Measurements from ENCODE around the gene SOX13.

The SOX13 gene

GRCh38 chr1:204051258-204051657 is 21.7 kb upstream of the SOX13 start:
- no peaks in the 10 kb centered on the region for H3K36me3 ChIP-seq (ENCODE audit: insufficient read depth, low read length)
- H3K9ac ChIP-seq (ENCODE audit: insufficient read length) = no peak overlapping the region
- no peak for DNase-seq (ENCODE audit: low read depth, low spot score)
- H3K9me3 ChIP-seq (ENCODE audit: low read depth, low read length) = no peaks in the 10 kb centered on the region
- TF ChIP-seq POLR2AphosphoS5 (IDR thresholded peaks at IDR 0.05; ENCODE audit: borderline replicate concordance, low read depth, low read length) = no peak
- no peak for TF ChIP-seq FOXP2 (optimal IDR thresholded peaks at IDR 0.05; ENCODE audit: control extremely low read depth, extremely low read length, insufficient read depth)
- TF ChIP-seq EZH2 (IDR thresholded peaks at IDR 0.05) = no peak
- H3K27ac ChIP-seq = no peak overlapping the region
- no peak overlapping the region for H3K4me3 ChIP-seq

DNA sequence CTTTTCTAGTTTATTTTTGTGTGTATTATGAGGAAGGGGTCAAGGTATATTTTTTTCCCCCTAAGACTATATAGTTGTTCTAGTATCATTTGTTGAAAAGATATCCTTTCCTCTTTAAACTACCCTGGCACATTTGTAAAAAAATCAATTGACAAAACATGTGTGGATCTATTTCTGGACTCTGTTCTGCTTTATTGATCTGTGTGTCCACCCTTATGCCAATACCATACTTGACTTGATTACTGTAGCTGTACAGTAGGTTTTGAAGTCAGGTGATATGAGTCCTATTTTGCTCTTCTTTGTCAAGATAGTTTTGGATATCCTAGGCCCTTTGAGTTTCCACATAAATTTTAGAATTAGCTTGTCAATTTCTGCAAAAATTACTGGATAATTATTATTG is 21.2 kb upstream of the SOX13 start:
- TF ChIP-seq EZH2 (IDR thresholded peaks at IDR 0.05) (no peak), POLR2AphosphoS5 (IDR thresholded peaks at IDR 0.05; ENCODE audit: borderline replicate concordance, low read depth, low read length) (no peak), FOXP2 (optimal IDR thresholded peaks at IDR 0.05; ENCODE audit: control extremely low read depth, extremely low read length, insufficient read depth) (no peak)
- Histone ChIP-seq H3K4me3 (no peak overlapping the region), H3K36me3 (ENCODE audit: insufficient read depth, low read length) (no peaks in the 10 kb centered on the region), H3K9me3 (ENCODE audit: low read depth, low read length) (no peaks in the 10 kb centered on the region), H3K27ac (no peak overlapping the region), H3K9ac (ENCODE audit: insufficient read length) (no peak overlapping the region)
- no peak for DNase-seq (ENCODE audit: low read depth, low spot score)

DNA sequence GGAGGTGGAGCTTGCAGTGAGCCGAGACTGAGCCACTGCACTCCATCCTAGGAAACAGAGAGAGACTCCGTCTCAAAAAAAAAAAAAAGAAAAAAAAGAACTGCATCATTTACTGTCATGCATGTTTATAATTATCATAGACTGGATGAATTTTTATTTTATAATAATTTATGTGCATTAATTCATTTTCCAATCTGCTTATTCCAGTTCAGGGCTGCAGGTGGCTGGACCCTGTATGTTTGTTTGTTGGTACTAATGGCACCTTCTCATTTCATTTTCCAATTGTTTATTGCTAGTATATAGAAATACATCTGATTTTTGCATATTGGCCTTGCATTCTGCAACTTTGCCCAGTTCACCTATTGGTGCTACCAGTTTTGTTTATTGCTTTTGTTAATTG is 19.0 kb upstream of the SOX13 start:
- H3K36me3 ChIP-seq (ENCODE audit: insufficient read depth, low read length) = no peaks in the 10 kb centered on the region
- H3K9me3 ChIP-seq (ENCODE audit: low read depth, low read length) = no peaks in the 10 kb centered on the region
- H3K4me3 ChIP-seq = no peak overlapping the region
- H3K27ac ChIP-seq = no peak overlapping the region
- TF ChIP-seq EZH2 (IDR thresholded peaks at IDR 0.05) (no peak), FOXP2 (optimal IDR thresholded peaks at IDR 0.05; ENCODE audit: control extremely low read depth, extremely low read length, insufficient read depth) (no peak), POLR2AphosphoS5 (IDR thresholded peaks at IDR 0.05; ENCODE audit: borderline replicate concordance, low read depth, low read length) (no peak)
- H3K9ac ChIP-seq (ENCODE audit: insufficient read length) = no peak overlapping the region
- DNase-seq (ENCODE audit: low read depth, low spot score) = no peak

DNA sequence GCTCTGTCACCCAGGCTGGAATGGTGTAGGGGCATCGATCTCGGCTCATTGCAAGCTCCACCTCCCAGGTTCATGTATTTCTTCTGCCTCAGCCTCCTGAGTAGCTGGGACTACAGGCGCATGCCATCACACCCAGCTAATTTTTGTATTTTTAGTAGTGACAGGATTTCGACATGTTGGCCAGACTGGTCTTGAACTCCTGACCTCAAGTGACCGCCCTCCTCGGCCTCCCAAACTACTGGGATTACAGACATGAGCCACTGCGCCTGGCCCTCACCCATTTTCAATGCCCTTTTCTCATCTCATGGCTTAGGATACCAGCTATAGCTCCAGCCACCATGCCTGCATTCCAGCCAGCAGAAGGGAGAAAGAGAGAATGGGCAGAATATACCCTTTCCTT is 12.9 kb upstream of the SOX13 start:
- Histone ChIP-seq H3K4me3 (no peak overlapping the region), H3K9me3 (ENCODE audit: low read depth, low read length) (no peaks in the 10 kb centered on the region), H3K36me3 (ENCODE audit: insufficient read depth, low read length) (no peaks in the 10 kb centered on the region), H3K27ac (no peak overlapping the region), H3K9ac (ENCODE audit: insufficient read length) (no peak overlapping the region)
- no peak for DNase-seq (ENCODE audit: low read depth, low spot score)
- no peak for TF ChIP-seq FOXP2 (optimal IDR thresholded peaks at IDR 0.05; ENCODE audit: control extremely low read depth, extremely low read length, insufficient read depth)
- no peak for TF ChIP-seq POLR2AphosphoS5 (IDR thresholded peaks at IDR 0.05; ENCODE audit: borderline replicate concordance, low read depth, low read length)
- no peak for TF ChIP-seq EZH2 (IDR thresholded peaks at IDR 0.05)

DNA sequence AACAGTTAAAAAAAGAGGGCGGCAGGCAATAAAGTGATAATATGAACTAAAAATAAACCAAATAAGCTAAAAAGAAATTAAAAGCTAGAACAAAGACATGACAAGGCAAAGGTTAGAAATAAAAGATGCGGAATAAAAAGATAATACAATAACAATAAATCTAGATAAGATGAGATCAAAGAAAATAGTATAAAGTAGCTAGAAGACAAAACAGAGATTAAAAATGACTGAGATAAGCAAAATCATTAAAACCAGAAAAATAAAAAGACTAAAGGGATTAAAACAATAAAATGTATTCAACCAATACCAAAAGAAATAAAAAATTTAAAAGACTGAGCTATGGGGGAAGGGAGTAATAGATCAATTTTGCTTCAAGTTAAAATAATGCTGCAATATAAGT is 10.8 kb upstream of the SOX13 start:
- H3K36me3 ChIP-seq (ENCODE audit: insufficient read depth, low read length) = no peaks in the 10 kb centered on the region
- no peaks in the 10 kb centered on the region for H3K9me3 ChIP-seq (ENCODE audit: low read depth, low read length)
- no peak overlapping the region for H3K27ac ChIP-seq
- no peak for DNase-seq (ENCODE audit: low read depth, low spot score)
- H3K4me3 ChIP-seq = no peak overlapping the region
- H3K9ac ChIP-seq (ENCODE audit: insufficient read length) = no peak overlapping the region
- no peak for TF ChIP-seq FOXP2 (optimal IDR thresholded peaks at IDR 0.05; ENCODE audit: control extremely low read depth, extremely low read length, insufficient read depth)
- TF ChIP-seq EZH2 (IDR thresholded peaks at IDR 0.05) = no peak
- no peak for TF ChIP-seq POLR2AphosphoS5 (IDR thresholded peaks at IDR 0.05; ENCODE audit: borderline replicate concordance, low read depth, low read length)

DNA sequence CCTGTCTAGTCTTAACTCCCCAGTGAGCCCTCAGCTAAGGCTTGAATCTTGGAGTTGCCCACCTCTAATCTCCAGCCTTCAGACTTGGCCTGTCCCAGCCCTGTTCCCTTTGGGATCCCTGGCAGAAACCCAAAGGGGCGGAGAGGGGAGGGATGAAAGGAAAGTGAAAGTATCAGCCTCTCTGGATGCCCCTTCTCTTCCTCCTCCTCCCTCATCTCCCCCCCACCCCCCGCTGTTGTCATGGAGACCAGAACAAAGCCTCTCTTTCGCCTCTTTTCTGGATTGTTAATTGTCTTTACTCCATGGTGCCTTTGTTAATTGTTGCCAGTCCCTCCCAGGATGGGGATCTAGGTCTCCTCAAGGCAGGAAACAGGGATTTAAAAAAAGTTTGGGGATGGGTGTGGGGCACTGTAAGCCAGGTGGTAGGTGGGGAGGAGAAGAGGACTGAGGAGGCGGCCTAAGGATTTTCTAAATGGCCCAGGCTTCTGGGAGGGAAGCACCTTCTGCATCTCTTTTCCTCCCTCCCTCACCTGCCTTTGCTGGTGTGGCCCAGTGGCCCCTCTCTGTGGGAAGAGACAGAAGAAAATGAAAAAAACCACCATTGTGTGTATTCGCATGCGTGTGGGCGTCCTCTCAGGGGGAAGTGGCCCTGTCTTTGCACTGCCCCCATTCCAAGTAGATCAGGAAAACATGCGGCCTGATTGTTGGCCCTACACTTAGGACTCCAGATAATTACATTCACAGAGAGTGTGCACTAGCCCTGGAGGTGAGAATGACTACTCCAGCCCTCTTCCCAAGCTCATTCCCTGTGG is 7.5 kb upstream of the SOX13 start:
- Histone ChIP-seq H3K9ac (ENCODE audit: insufficient read length) (no peak overlapping the region), H3K9me3 (ENCODE audit: low read depth, low read length) (no peaks in the 10 kb centered on the region), H3K4me3 (no peak overlapping the region), H3K27ac (no peak overlapping the region), H3K36me3 (ENCODE audit: insufficient read depth, low read length) (no peaks in the 10 kb centered on the region)
- TF ChIP-seq FOXP2 (optimal IDR thresholded peaks at IDR 0.05; ENCODE audit: control extremely low read depth, extremely low read length, insufficient read depth) (no peak), EZH2 (IDR thresholded peaks at IDR 0.05) (no peak), POLR2AphosphoS5 (IDR thresholded peaks at IDR 0.05; ENCODE audit: borderline replicate concordance, low read depth, low read length) (no peak)
- DNase-seq (ENCODE audit: low read depth, low spot score) = no peak

DNA sequence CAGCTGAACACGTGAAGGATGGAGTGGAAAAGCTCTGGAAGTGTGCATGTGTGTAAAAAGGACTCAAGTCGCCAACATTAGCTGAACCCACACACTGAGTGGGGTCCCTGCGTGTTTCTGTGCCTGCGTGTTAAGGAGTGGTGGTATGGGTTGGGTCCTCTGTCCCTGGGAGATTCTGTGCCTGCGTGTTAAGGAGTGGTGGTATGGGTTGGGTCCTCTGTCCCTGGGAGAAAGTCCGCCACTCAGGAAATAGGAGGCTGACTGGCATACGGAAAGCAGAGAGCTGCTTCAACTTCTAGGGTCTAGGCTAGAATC is 7.0 kb upstream of the SOX13 start:
- DNase-seq (ENCODE audit: low read depth, low spot score) = no peak
- TF ChIP-seq POLR2AphosphoS5 (IDR thresholded peaks at IDR 0.05; ENCODE audit: borderline replicate concordance, low read depth, low read length) (no peak), EZH2 (IDR thresholded peaks at IDR 0.05) (no peak), FOXP2 (optimal IDR thresholded peaks at IDR 0.05; ENCODE audit: control extremely low read depth, extremely low read length, insufficient read depth) (no peak)
- Histone ChIP-seq H3K27ac (no peak overlapping the region), H3K9ac (ENCODE audit: insufficient read length) (no peak overlapping the region), H3K9me3 (ENCODE audit: low read depth, low read length) (no peaks in the 10 kb centered on the region), H3K4me3 (no peak overlapping the region), H3K36me3 (ENCODE audit: insufficient read depth, low read length) (no peaks in the 10 kb centered on the region)

- Histone ChIP-seq H3K27ac (no peak overlapping the region), H3K9me3 (ENCODE audit: low read depth, low read length) (no peaks in the 10 kb centered on the region), H3K9ac (ENCODE audit: insufficient read length) (no peak overlapping the region), H3K36me3 (ENCODE audit: insufficient read depth, low read length) (no peaks in the 10 kb centered on the region), H3K4me3 (no peak overlapping the region)
- TF ChIP-seq POLR2AphosphoS5 (IDR thresholded peaks at IDR 0.05; ENCODE audit: borderline replicate concordance, low read depth, low read length) = no peak
- no peak for TF ChIP-seq FOXP2 (optimal IDR thresholded peaks at IDR 0.05; ENCODE audit: control extremely low read depth, extremely low read length, insufficient read depth)
- no peak for TF ChIP-seq EZH2 (IDR thresholded peaks at IDR 0.05)
- DNase-seq (ENCODE audit: low read depth, low spot score) = no peak
Measured at GRCh38 chr1:204067935-204068334, 5.0 kb upstream of the SOX13 start.

- no peaks in the 10 kb centered on the region for H3K36me3 ChIP-seq (ENCODE audit: insufficient read depth, low read length)
- H3K4me3 ChIP-seq = no peak overlapping the region
- TF ChIP-seq EZH2 (IDR thresholded peaks at IDR 0.05) (no peak), POLR2AphosphoS5 (IDR thresholded peaks at IDR 0.05; ENCODE audit: borderline replicate concordance, low read depth, low read length) (no peak), FOXP2 (optimal IDR thresholded peaks at IDR 0.05; ENCODE audit: control extremely low read depth, extremely low read length, insufficient read depth) (no peak)
- H3K9me3 ChIP-seq (ENCODE audit: low read depth, low read length) = no peaks in the 10 kb centered on the region
- DNase-seq (ENCODE audit: low read depth, low spot score) = no peak
- no peak overlapping the region for H3K27ac ChIP-seq
- no peak overlapping the region for H3K9ac ChIP-seq (ENCODE audit: insufficient read length)
Measured at GRCh38 chr1:204069887-204070286, 3.0 kb upstream of the SOX13 start.
